Stimulated activated CD4-positive, alpha-beta T cell treated with anti-CD3 and anti-CD28 coated beads, Interleukin-4, amount 100 ng/mL, for 1 hour (primary cell): ENCODE measurements around the gene S100A8.
"Not testable (repeated sequence)": the region's sequence is repeated elsewhere in the genome, so short reads cannot be mapped to it uniquely, and the experiment has no call there.

ENCODE experiments used
- DNase-seq: peaks from one replicate; pipeline ENCODE4 v3.0.0-alpha.2; 2020

S100A8 gene

GRCh38 chr1:153390938-153391710, at the start of gene S100A8:
S100A8 (minus strand) TSS chr1:153391073; CDS start chr1:153390535, 538 bp downstream.
- DNase-seq, result no peak

- DNase-seq, result no peak
Measured at GRCh38 chr1:153439273-153439672, 48.4 kb upstream of the S100A8 start.

- DNase-seq, result no peak
Measured at GRCh38 chr1:153438599-153438998, 47.7 kb upstream of the S100A8 start.

- DNase-seq, result no peak
Measured at GRCh38 chr1:153437236-153437635, 46.4 kb upstream of the S100A8 start.

- no peak for DNase-seq
Measured at GRCh38 chr1:153434746-153435455, 44.0 kb upstream of the S100A8 start.

GRCh38 chr1:153432874-153433681, 42.2 kb upstream of the S100A8 start:
- DNase-seq, result no peak

- no peak for DNase-seq
Measured at GRCh38 chr1:153431928-153432327, 41.1 kb upstream of the S100A8 start.

- DNase-seq, result no peak
Measured at GRCh38 chr1:153431427-153431826, 40.6 kb upstream of the S100A8 start.

- no peak for DNase-seq
Measured at GRCh38 chr1:153431002-153431401, 40.1 kb upstream of the S100A8 start.

GRCh38 chr1:153430561-153430960, 39.7 kb upstream of the S100A8 start:
- no peak for DNase-seq

- DNase-seq, result no peak
Measured at GRCh38 chr1:153430166-153430553, 39.3 kb upstream of the S100A8 start.

GRCh38 chr1:153429266-153430165, 38.6 kb upstream of the S100A8 start:
- DNase-seq, result no peak

GRCh38 chr1:153428791-153429190, 37.9 kb upstream of the S100A8 start:
- DNase-seq, result no peak

- no peak for DNase-seq
Measured at GRCh38 chr1:153428073-153428638, 37.3 kb upstream of the S100A8 start.

- no peak for DNase-seq
Measured at GRCh38 chr1:153426809-153427208, 35.9 kb upstream of the S100A8 start.

GRCh38 chr1:153422450-153423068, 31.7 kb upstream of the S100A8 start:
- peak; percentile 67 for DNase-seq

- DNase-seq, result no peak
Measured at GRCh38 chr1:153420306-153420705, 29.4 kb upstream of the S100A8 start.

- not testable (repeated sequence) for DNase-seq
Measured at GRCh38 chr1:153419436-153419793, 28.5 kb upstream of the S100A8 start.

GRCh38 chr1:153418758-153419435, 28.0 kb upstream of the S100A8 start:
- DNase-seq, result not testable (repeated sequence)

- DNase-seq, result no peak
Measured at GRCh38 chr1:153417136-153417888, 26.4 kb upstream of the S100A8 start.
